HepG2 (cell line): Measurements from ENCODE around the gene INHBB. TPM values are rescaled to one million over a fixed set of nuclear protein-coding genes. Genes with fewer than 3 reads are reported as not detected.

ENCODE experiments used
- ATAC-seq: fragments of 200-7000 bp; cut with Tn5 transposase; 3 replicates; pipeline ENCODE4 v1.9.1; 2020; ENCODE audit warnings: mild to moderate bottlenecking, moderate library complexity
- BruUV-seq: library from RNA; stranded (reverse); fragments of 400-500 nt; replicated peaks from 2 replicates; lab custom pipeline; 2021; lab: Mats Ljungman, UMichigan
- CTCF ChIA-PET: fragments of 300-600 bp; formaldehyde crosslinking; extraction: SDS; loops from one replicate; lab custom pipeline; 2021; ENCODE audit warnings: low total read pairs, inconsistent platforms, low intra/inter-chr PET ratio; lab: Yijun Ruan, JAX
- POLR2A ChIA-PET: fragments of 350-600 bp; sonication (Branson Sonifier 250); formaldehyde crosslinking; loops from one replicate; lab custom pipeline; 2020; ENCODE audit warnings: antibody characterized with exemption, inconsistent platforms; lab: Yijun Ruan, JAX
- DNase-seq: peaks from one replicate; pipeline ENCODE4 v3.0.0-alpha.2; 2015; ENCODE audit warnings: low spot score
- FAIRE-seq: peaks from 3 replicates; lab custom pipeline; 2011; peaks lifted over from hg19 to GRCh38; lab: Jason Lieb, UNC
- H2AFZ ChIP-seq: one replicate; pipeline ENCODE4 v1.6.1; 2011; ENCODE audit warnings: low read length, inconsistent platforms
- H3K27ac ChIP-seq: fragments of 300-600 bp; 3 replicates; pipeline ENCODE4 v1.8.0; 2011; ENCODE audit warnings: mixed run types, mild to moderate bottlenecking, mixed read lengths, low read length, inconsistent platforms; ENCODE audit not compliant: insufficient read depth; ENCODE audit errors: extremely low read length
- H3K27me3 ChIP-seq, 2 experiments: fragments of 200-600 bp in 1 of 2; 2 replicates in 1 of 2; 3 replicates in 1 of 2; pipeline versions ENCODE4 v1.6.0 to v1.8.0; 2011; ENCODE audit warnings: low read length in 2 of 2, mild to moderate bottlenecking in 2 of 2, moderate library complexity in 2 of 2, inconsistent platforms in 1 of 2; ENCODE audit not compliant: insufficient read depth in 2 of 2, control insufficient read depth in 1 of 2
- H3K36me3 ChIP-seq, 2 experiments: fragments of 200-600 bp in 1 of 2; replicated peaks in 1 of 2; 2 replicates in 1 of 2; 3 replicates in 1 of 2; pipeline versions ENCODE4 v1.5.1 to v1.8.0; 2011; ENCODE audit warnings: low read length in 2 of 2, inconsistent platforms in 1 of 2; ENCODE audit not compliant: insufficient read depth in 2 of 2, control insufficient read depth in 1 of 2
- H3K4me1 ChIP-seq: 2 replicates; pipeline ENCODE4 v1.5.1; 2012; ENCODE audit warnings: low read length, inconsistent platforms; ENCODE audit not compliant: insufficient read depth
- H3K4me2 ChIP-seq: 2 replicates; pipeline ENCODE4 v1.6.0; 2011; ENCODE audit warnings: low read depth, low read length, inconsistent platforms
- H3K4me3 ChIP-seq, 3 experiments: fragments of 200-600 bp in 1 of 3; sonication (generic), shearing (Covaris generic) in 1 of 3; replicated peaks in 1 of 3; 2 replicates each; pipeline ENCODE4 v1.5.1; 2011 to 2016; ENCODE audit warnings: low read length in 3 of 3, inconsistent platforms in 2 of 3, low read depth in 2 of 3, mild to moderate bottlenecking in 2 of 3, control low read depth in 1 of 3, mixed read lengths in 1 of 3; ENCODE audit not compliant: insufficient read depth in 1 of 3
- H3K79me2 ChIP-seq: one replicate; pipeline ENCODE4 v1.6.1; 2011; ENCODE audit warnings: low read length, inconsistent platforms; ENCODE audit not compliant: insufficient read depth
- H3K9ac ChIP-seq: 2 replicates; pipeline ENCODE4 v1.6.0; 2011; ENCODE audit warnings: mild to moderate bottlenecking, low read depth, low read length, inconsistent platforms; ENCODE audit not compliant: insufficient read depth
- H3K9me3 ChIP-seq: 2 replicates; pipeline ENCODE4 v1.5.1; 2012; ENCODE audit warnings: mild to moderate bottlenecking, low read length
- H4K20me1 ChIP-seq: 2 replicates; pipeline ENCODE4 v1.6.0; 2011; ENCODE audit warnings: inconsistent platforms, mild to moderate bottlenecking, low read length, moderate library complexity; ENCODE audit not compliant: insufficient read depth
- ELF1 ChIP-seq: sonication (generic); formaldehyde crosslinking; IDR thresholded peaks from 2 replicates; pipeline ENCODE4 v1.4.0; 2020; ENCODE audit warnings: missing genetic modification reagents
- GATAD2A ChIP-seq: IDR thresholded peaks from 2 replicates; pipeline ENCODE4 v1.6.1; 2016
- HOXA7 ChIP-seq: sonication (generic); formaldehyde crosslinking; IDR thresholded peaks from 2 replicates; pipeline ENCODE4 v1.8.1; 2022; ENCODE audit warnings: mild to moderate bottlenecking, missing genetic modification reagents, moderate library complexity
- KDM1A ChIP-seq: IDR thresholded peaks from 2 replicates; pipeline ENCODE4 v1.6.1; 2016; ENCODE audit warnings: missing compliant biosample characterization
- KDM5A ChIP-seq: fragments of 200-600 bp; sonication (generic); IDR thresholded peaks from 2 replicates; pipeline ENCODE4 v1.7.0; 2018; ENCODE audit warnings: antibody characterized with exemption, mild to moderate bottlenecking, low read length, borderline replicate concordance
- KLF15 ChIP-seq: sonication (generic); formaldehyde crosslinking; IDR thresholded peaks from 2 replicates; pipeline ENCODE4 v1.8.1; 2023; ENCODE audit warnings: borderline replicate concordance, mild to moderate bottlenecking, inconsistent platforms, missing genetic modification reagents, mixed read lengths
- MBD4 ChIP-seq: IDR thresholded peaks from 2 replicates; pipeline ENCODE4 v1.6.1; 2012; ENCODE audit warnings: low read length, inconsistent platforms, borderline replicate concordance
- POLR2A ChIP-seq, 2 experiments: IDR thresholded peaks; 2 replicates each; pipeline ENCODE4 v1.6.1; 2011; ENCODE audit warnings: low read depth in 2 of 2, low read length in 2 of 2, mild to moderate bottlenecking in 1 of 2, moderate library complexity in 1 of 2; ENCODE audit not compliant: insufficient read depth in 1 of 2
- RFX3 ChIP-seq: IDR thresholded peaks from 2 replicates; pipeline ENCODE4 v1.6.1; 2016; ENCODE audit warnings: missing biosample characterization, missing genetic modification reagents
- ZFAT ChIP-seq: sonication (generic); formaldehyde crosslinking; conservative IDR thresholded peaks from 2 replicates; pipeline ENCODE4 v1.8.1; 2023; ENCODE audit warnings: missing genetic modification reagents, inconsistent platforms
- ZMAT3 ChIP-seq: sonication (generic); formaldehyde crosslinking; conservative IDR thresholded peaks from 2 replicates; pipeline ENCODE4 v1.7.0; 2021; ENCODE audit warnings: missing genetic modification reagents
- ZNF234 ChIP-seq: sonication (generic); formaldehyde crosslinking; conservative IDR thresholded peaks from 2 replicates; pipeline ENCODE4 v1.5.1; 2020; ENCODE audit warnings: mild to moderate bottlenecking, missing genetic modification reagents
- ZNF737 ChIP-seq: sonication (generic); formaldehyde crosslinking; IDR thresholded peaks from 2 replicates; pipeline ENCODE4 v1.5.0; 2020; ENCODE audit warnings: missing genetic modification reagents, mild to moderate bottlenecking, borderline replicate concordance
- WGBS: methylation state at CpG from one replicate; pipeline ENCODE4 v1.1.6; 2017; ENCODE audit warnings: low lambda C conversion rate; 5-methylcytosine and 5-hydroxymethylcytosine counted together
- in situ Hi-C: cut with HindIII; loops from 2 replicates; pipeline ENCODE4 v1.10.0; 2017; ENCODE audit warnings: low pct_unique_long_range_greater_than_20kb; ENCODE audit not compliant: extremely low pct_ligation_motif_present
- intact Hi-C: fragments of 100-400 bp; cut with micrococcal nuclease; formaldehyde crosslinking; loops from one replicate; pipeline ENCODE4 v1.10.0; 2022; ENCODE audit not compliant: unreplicated experiment
- polyA plus RNA-seq, 8 experiments: library from polyadenylated mRNA; depleted of rRNA in 3 of 8; stranded (reverse) in 7 of 8; unstranded in 1 of 8; fragments of >200 nt; fragmentation: Illumina TruSeq in 4 of 8; extraction: Trizol in 4 of 8; gene quantifications; 2 replicates each; pipeline versions ENCODE4 v1.2.1 to v1.2.3, GENCODE V29; 2011 to 2016; ENCODE audit warnings: low read depth in 4 of 8, missing spikeins in 1 of 8, mixed read lengths in 1 of 8; ENCODE audit not compliant: insufficient read depth in 1 of 8
- total RNA-seq, 5 experiments: library from RNA; depleted of rRNA; stranded (reverse); fragments of >200 nt; fragmentation: Illumina TruSeq; extraction: Trizol; gene quantifications; 2 replicates each; pipeline ENCODE4 v1.2.3, GENCODE V29; 2016; ENCODE audit warnings: low read depth in 1 of 5
- TF ChIP-seq, protein P1 (sequence below): conservative IDR thresholded peaks from 2 replicates; pipeline ENCODE4 v1.6.1; 2018; ENCODE audit warnings: missing genetic modification reagents

Gene INHBB
- total and polyA plus RNA-seq, 2 of the 13 experiments (the other 11 are each of a cell fraction or from before 2014, with no cell fraction given), result 0.20 to 1.7 TPM

GRCh38 chr2:120303177-120303576, 42.8 kb upstream of the INHBB start:
- no peak overlapping the region for H3K4me3 ChIP-seq
- intact Hi-C loops, result no loop called here
- H3K9me3 ChIP-seq, result no peaks in the 10 kb centered on the region
- H4K20me1 ChIP-seq, result no peaks in the 10 kb centered on the region
- no peak overlapping the region for H2AFZ ChIP-seq
- ATAC-seq (no peak), DNase-seq (no peak), FAIRE-seq (no peak)
- TF ChIP-seq ZFAT (CRISPR knock-in tag), result no peak
- TF ChIP-seq KDM5A, result no peak
- no peak for TF ChIP-seq ZNF737 (CRISPR knock-in tag)
- no peak for TF ChIP-seq HOXA7 (CRISPR knock-in tag)
- no peak for TF ChIP-seq KLF15 (CRISPR knock-in tag)
- TF ChIP-seq, protein P1, sequence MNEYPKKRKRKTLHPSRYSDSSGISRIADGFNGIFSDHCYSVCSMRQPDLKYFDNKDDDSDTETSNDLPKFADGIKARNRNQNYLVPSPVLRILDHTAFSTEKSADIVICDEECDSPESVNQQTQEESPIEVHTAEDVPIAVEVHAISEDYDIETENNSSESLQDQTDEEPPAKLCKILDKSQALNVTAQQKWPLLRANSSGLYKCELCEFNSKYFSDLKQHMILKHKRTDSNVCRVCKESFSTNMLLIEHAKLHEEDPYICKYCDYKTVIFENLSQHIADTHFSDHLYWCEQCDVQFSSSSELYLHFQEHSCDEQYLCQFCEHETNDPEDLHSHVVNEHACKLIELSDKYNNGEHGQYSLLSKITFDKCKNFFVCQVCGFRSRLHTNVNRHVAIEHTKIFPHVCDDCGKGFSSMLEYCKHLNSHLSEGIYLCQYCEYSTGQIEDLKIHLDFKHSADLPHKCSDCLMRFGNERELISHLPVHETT (CRISPR knock-in tag), result no peak
- TF ChIP-seq GATAD2A, result no peak
- no peak for TF ChIP-seq ELF1 (CRISPR knock-in tag)
- TF ChIP-seq ZMAT3, result no peak
- TF ChIP-seq RFX3 (CRISPR knock-in tag), result no peak
- no peak for TF ChIP-seq ZNF234 (CRISPR knock-in tag)
- no peak for TF ChIP-seq POLR2A (IDR thresholded peaks at IDR 0.05; ENCODE audit: insufficient read depth in 1 of 2, low read depth in 2 of 2, low read length in 2 of 2)
- TF ChIP-seq KDM1A (CRISPR knock-in tag), result no peak
- no peak for TF ChIP-seq MBD4
- 85% methylated on average over 6 of the region's 6 CpGs for WGBS
- no peaks in the 10 kb centered on the region for H3K79me2 ChIP-seq
- no TSS peak for BruUV-seq
- H3K27me3 ChIP-seq, result no peaks in the 10 kb centered on the region
- H3K36me3 ChIP-seq, result no peaks in the 10 kb centered on the region; a peak in 2 of 5 replicates
- ChIA-PET POLR2A (no interaction called here), CTCF (no interaction called here)
- H3K4me2 ChIP-seq, result no peak overlapping the region
- H3K9ac ChIP-seq, result no peak overlapping the region
- H3K27ac ChIP-seq, result no peak overlapping the region
- in situ Hi-C loops, result no loop called here
- peaks cover 7% of the 10 kb centered on the region for H3K4me1 ChIP-seq
